CD4-positive, alpha-beta memory T cell (primary cell): ENCODE data around the gene EGLN1. TPM values are rescaled to one million over a fixed set of nuclear protein-coding genes. Genes with fewer than 3 reads are reported as not detected.

Experiments
- CTCF ChIA-PET: fragments of 350-600 bp; sonication (Branson Sonifier 250); formaldehyde crosslinking; loops from one replicate; lab custom pipeline; 2021; ENCODE audit warnings: inconsistent platforms; ENCODE audit not compliant: partially characterized antibody; lab: Charles Lee
- POLR2A ChIA-PET: fragments of 350-600 bp; sonication (Branson Sonifier 250); formaldehyde crosslinking; loops from one replicate; lab custom pipeline; 2021; ENCODE audit not compliant: partially characterized antibody; lab: Charles Lee
- DNase-seq, 5 donors: peaks; one replicate each; pipeline versions ENCODE4 v3.0.0 to v3.0.0-alpha.2; 2020 to 2022; ENCODE audit warnings: mixed read lengths in 1 of 5
- H3K27ac ChIP-seq: one replicate; pipeline ENCODE4 v1.7.0; 2013; ENCODE audit warnings: low read depth, low read length
- H3K27me3 ChIP-seq: 2 replicates; pipeline ENCODE4 v1.7.0; 2013; ENCODE audit warnings: mild to moderate bottlenecking, low read length, moderate library complexity; ENCODE audit not compliant: insufficient read depth
- H3K36me3 ChIP-seq: 2 replicates; pipeline ENCODE4 v1.7.0; 2013; ENCODE audit warnings: mild to moderate bottlenecking, low read length, moderate library complexity; ENCODE audit not compliant: insufficient read depth
- H3K4me1 ChIP-seq: 2 replicates; pipeline ENCODE4 v1.7.0; 2013; ENCODE audit warnings: mild to moderate bottlenecking, low read length, moderate library complexity; ENCODE audit not compliant: insufficient read depth
- H3K4me3 ChIP-seq, 2 donors: one replicate each; pipeline ENCODE4 v1.7.0; 2013; ENCODE audit warnings: low read length in 2 of 2, mild to moderate bottlenecking in 1 of 2
- H3K9me3 ChIP-seq, 2 donors: one replicate each; pipeline ENCODE4 v1.7.0; 2013; ENCODE audit warnings: low read length in 2 of 2, control low read depth in 1 of 2; ENCODE audit not compliant: control insufficient read depth in 1 of 2
- H3K27ac Mint-ChIP-seq, 7 donors: one replicate each; pipeline ENCODE4 v1.8.0; 2020 to 2021; ENCODE audit warnings: mixed read lengths in 7 of 7, mild to moderate bottlenecking in 6 of 7, inconsistent platforms in 3 of 7, moderate library complexity in 3 of 7
- H3K27me3 Mint-ChIP-seq, 2 donors: one replicate each; pipeline ENCODE4 v1.8.0; 2020 to 2021; ENCODE audit warnings: mixed read lengths in 2 of 2
- H3K36me3 Mint-ChIP-seq, 2 donors: one replicate each; pipeline ENCODE4 v1.8.0; 2020 to 2021; ENCODE audit warnings: mixed read lengths in 2 of 2, inconsistent platforms in 1 of 2, mild to moderate bottlenecking in 1 of 2
- H3K4me1 Mint-ChIP-seq, 4 donors: one replicate each; pipeline ENCODE4 v1.8.0; 2020 to 2021; ENCODE audit warnings: mixed read lengths in 4 of 4, mild to moderate bottlenecking in 1 of 4
- H3K4me3 Mint-ChIP-seq, 8 donors: one replicate each; pipeline ENCODE4 v1.8.0; 2020 to 2021; ENCODE audit warnings: mixed read lengths in 8 of 8, mild to moderate bottlenecking in 7 of 8, moderate library complexity in 6 of 8, inconsistent platforms in 3 of 8
- H3K9me3 Mint-ChIP-seq, 8 donors: one replicate each; pipeline ENCODE4 v1.8.0; 2020 to 2021; ENCODE audit warnings: mixed read lengths in 8 of 8, mild to moderate bottlenecking in 5 of 8, inconsistent platforms in 3 of 8, moderate library complexity in 1 of 8
- intact Hi-C: fragments of 100-400 bp; cut with micrococcal nuclease; formaldehyde crosslinking; loops from one replicate; pipeline ENCODE4 v1.15.1; 2023
- polyA plus RNA-seq, 2 donors: library from polyadenylated mRNA; unstranded; fragments of 300-500 nt; fragmentation: Illumina TruSeq; gene quantifications; one replicate each; pipeline ENCODE4 v1.2.3, GENCODE V29; 2021
- total RNA-seq, 2 experiments: library from RNA; stranded (reverse); gene quantifications; one replicate each; pipeline ENCODE4 v1.2.3, GENCODE V29; 2021

Gene EGLN1
- total and polyA plus RNA-seq, 4 experiments from 2014 or later, result 23.5 to 32.1 (median 27.7) TPM

GRCh38 chr1:231317306-231318014, 104.6 kb downstream of the EGLN1 start:
- Mint-ChIP-seq H3K4me1 (no peaks in the 10 kb centered on the region), H3K27me3 (peaks cover 0 to 1% of the 10 kb centered on the region in 2 donors), H3K9me3 (peaks cover 0 to 2% (median 0%) of the 10 kb centered on the region in 8 donors), H3K36me3 (no peaks in the 10 kb centered on the region), H3K4me3 (no peak overlapping the region), H3K27ac (no peak overlapping the region)
- no peak overlapping the region for H3K4me3 ChIP-seq
- no peaks in the 10 kb centered on the region for H3K4me1 ChIP-seq
- ChIA-PET POLR2A (no interaction called here), CTCF (interaction anchor here (0.8 to 4.4 kb wide), 4 partner anchors 10 to 285 kb away, joined by 3 to 20 read pairs (median 8); partner anchors contain the start of genes EXOC8 and SPRTN)
- no peak overlapping the region for H3K27ac ChIP-seq
- intact Hi-C loops, result no loop called here
- DNase-seq, result no peak
- no peaks in the 10 kb centered on the region for H3K9me3 ChIP-seq
- H3K27me3 ChIP-seq, result no peaks in the 10 kb centered on the region
- no peaks in the 10 kb centered on the region for H3K36me3 ChIP-seq

GRCh38 chr1:231315887-231316286, 106.2 kb downstream of the EGLN1 start:
- H3K4me3 Mint-ChIP-seq, result peak overlapping the region in 1 of 8 donors; percentile 26
- peak in 4 of 5 donors; percentile 15 to 38 (median 18) for DNase-seq
- no peaks in the 10 kb centered on the region for H3K27me3 ChIP-seq
- H3K4me1 ChIP-seq, result no peaks in the 10 kb centered on the region
- peaks cover 0 to 1% of the 10 kb centered on the region in 2 donors for H3K27me3 Mint-ChIP-seq
- CTCF ChIA-PET, result interaction anchor here (0.7 to 4.4 kb wide), 14 partner anchors 9 to 296 kb away, joined by 3 to 20 read pairs (median 4); partner anchors contain the start of genes EXOC8 and SPRTN
- intact Hi-C loops, result loop anchor here (1.0 kb wide), 1 partner anchor 287 kb away; no protein-coding TSS in a partner anchor
- H3K36me3 ChIP-seq, result no peaks in the 10 kb centered on the region
- peaks cover 0 to 2% (median 0%) of the 10 kb centered on the region in 8 donors for H3K9me3 Mint-ChIP-seq
- no peaks in the 10 kb centered on the region for H3K4me1 Mint-ChIP-seq
- POLR2A ChIA-PET, result interaction anchor here (1.6 kb wide), 1 partner anchor 48 kb away, joined by 3 read pairs; no protein-coding TSS in a partner anchor
- no peaks in the 10 kb centered on the region for H3K9me3 ChIP-seq
- H3K36me3 Mint-ChIP-seq, result no peaks in the 10 kb centered on the region
- H3K27ac ChIP-seq, result no peak overlapping the region
- H3K4me3 ChIP-seq, result no peak overlapping the region
- H3K27ac Mint-ChIP-seq, result peak overlapping the region in 1 of 7 donors; percentile 19

Other genes with a start within 250 kb of the EGLN1 start
- 10 to 100 TPM; 36.9 to 41.2 TPM for gene GNPAT, start 181.1 kb downstream of the EGLN1 start, total RNA-seq
- gene GNPAT, start 181.1 kb downstream of the EGLN1 start, polyA plus RNA-seq, result 10 to 100 TPM; 35.7 to 51.9 TPM
- 10 to 100 TPM; 37.4 to 37.7 TPM for gene EXOC8, start 84.4 kb downstream of the EGLN1 start, total RNA-seq
- gene EXOC8, start 84.4 kb downstream of the EGLN1 start, polyA plus RNA-seq, result 1 to 10 TPM; 2.2 to 3.3 TPM
- 10 to 100 TPM; 15.4 to 16.2 TPM for gene SPRTN, start 84.0 kb downstream of the EGLN1 start, total RNA-seq
- 10 to 100 TPM; 10.6 to 17.7 TPM for gene SPRTN, start 84.0 kb downstream of the EGLN1 start, polyA plus RNA-seq
- 10 to 100 TPM; 43.5 to 50.7 TPM for gene TSNAX, start 106.4 kb upstream of the EGLN1 start, total RNA-seq
- 100 to 1,000 TPM in 1 of 2 donors, 10 to 100 TPM in 1; 84.3 to 130 TPM for gene TSNAX, start 106.4 kb upstream of the EGLN1 start, polyA plus RNA-seq
- 10 to 100 TPM; 15.5 to 18.0 TPM for gene DISC1, start 204.5 kb upstream of the EGLN1 start, total RNA-seq
- gene DISC1, start 204.5 kb upstream of the EGLN1 start, polyA plus RNA-seq, result 1 to 10 TPM; 1.9 to 4.5 TPM